Measurements from ENCODE around the gene SPPL2B.

SPPL2B gene

DNA sequence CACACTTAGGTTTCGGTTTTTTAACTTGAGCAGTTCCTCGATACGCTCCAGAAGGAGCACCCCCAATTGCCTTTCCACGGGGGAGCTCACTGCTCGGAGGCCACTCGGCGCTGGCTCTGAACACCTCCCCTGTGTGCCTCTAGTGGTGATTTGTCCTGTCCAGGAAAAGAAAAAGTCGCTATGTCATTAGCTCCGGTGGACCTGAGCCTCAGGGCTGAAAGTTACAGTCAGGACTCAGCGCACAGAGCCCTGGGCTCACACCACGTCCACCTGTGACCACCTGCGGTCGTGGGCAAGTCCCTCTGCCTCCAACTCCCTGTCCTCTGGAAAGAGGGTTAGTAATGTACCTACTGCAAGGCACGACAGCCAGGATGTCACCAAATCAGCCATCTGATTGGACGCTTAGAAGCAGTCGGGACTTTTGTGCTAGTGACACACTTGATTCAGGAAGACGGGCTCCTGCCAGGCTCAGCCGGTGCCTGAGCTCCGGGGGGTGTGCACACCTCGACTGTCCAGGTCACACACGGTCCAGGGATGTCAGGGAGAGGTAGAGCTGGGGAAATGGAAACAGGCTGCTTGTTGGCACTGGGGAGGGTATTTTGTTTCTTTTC, 27.7 kb downstream of the SPPL2B start:
- no peak for DNase-seq

DNA sequence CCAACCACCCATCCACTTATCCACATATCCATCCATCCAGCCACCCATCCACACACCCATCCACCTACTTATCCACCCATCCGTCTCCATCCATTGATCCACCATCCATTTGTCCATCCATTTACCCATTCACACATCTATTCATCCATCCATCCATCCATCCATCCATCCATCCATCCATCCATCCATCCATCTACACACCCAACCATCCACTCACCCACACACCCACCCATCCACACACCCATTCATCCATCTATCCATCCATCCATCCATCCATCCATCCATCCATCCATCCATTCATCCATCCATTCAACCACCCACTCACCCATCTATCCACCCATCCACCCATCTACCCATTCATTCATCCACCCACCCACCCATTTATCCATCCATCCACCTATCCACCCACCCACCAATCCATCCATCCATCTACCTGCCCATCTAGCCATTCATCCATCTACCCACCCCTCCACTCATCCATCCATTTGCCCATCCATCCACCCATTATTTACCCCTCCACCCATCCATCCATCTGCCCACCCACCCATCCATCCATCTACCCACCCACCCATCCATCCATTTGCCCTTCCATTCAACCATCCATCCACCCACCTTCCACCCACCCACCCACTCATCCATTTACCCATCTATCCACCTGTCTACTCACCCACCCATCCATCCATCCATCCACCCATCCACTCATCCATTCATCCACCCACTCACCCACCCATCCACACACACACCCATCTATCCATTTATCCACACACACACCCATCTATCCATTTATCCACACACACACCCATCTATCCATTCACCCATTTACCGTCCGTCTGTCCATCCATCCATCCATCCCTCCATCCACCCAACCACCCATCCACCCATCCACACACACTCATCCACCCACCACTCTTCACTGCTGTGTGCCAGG, 29.1 kb downstream of the SPPL2B start:
- DNase-seq, result no peak

DNA sequence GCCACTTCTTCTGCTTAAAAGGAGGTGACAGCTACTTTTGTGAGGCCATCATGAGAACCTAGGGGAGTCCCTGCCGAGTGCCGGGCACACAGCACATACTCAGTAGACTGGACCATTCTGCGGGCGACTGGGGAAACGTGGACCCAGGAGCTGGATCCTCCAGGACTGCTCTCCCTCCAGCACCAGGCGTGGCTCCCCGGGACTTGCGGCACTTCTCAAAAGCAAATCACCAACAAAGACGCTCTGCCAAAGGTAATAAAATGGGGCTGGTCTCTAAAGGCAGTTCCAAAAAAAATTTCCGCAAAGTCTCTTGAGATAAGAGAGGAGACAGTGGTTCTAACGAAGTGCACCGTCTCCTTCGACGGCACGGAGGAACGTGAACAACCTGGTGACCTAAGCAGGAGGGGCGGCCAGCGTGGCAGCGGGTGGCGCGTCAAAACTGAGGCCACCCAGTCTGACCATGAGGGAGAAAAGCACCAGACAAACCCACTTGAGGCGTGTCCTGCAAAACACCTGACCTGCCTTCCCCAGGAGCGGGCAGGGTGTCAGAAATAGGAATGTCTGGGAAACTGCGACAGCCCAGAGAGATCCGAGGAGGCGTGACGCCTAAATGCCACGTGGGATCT, 30.2 kb downstream of the SPPL2B start:
- DNase-seq, result no peak

DNA sequence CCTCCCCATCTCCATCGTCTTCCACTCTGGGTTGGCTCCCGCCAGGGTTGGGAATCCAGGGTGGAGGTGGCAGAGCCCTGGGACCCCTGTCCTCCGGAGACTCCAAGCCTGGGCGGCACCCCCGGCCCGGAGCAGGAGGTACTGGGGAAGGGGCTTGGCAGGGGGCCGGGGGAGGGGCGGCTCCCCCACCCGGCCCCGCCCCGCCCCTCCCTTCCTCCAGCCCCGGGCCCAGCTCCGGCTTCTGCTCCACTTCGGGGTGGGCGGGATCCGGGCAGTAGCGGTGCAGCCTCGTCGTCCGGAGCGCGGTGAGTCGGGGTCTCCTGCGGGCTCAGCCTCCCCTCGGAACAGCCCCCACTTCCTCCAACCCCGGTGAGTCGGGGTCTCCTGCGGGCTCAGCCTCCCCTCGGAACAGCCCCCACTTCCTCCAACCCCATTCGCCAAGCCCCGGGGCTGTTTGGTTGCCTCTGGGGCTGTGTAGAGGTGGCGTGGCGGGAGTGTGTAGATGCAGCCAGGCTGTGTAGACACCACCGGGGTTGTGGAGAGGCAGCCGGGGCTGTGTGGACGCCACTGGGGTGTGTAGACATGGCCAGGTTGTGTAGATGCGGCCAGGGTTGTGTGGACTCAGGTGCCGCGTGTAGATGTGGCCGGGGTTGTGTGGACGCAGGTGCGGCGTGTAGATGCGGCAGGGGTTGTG, 31.7 kb downstream of the SPPL2B start, which contains the start of gene TMPRSS9:
TSS of gene TMPRSS9 (plus strand) at position 274 of the 694 bp plus-strand sequence. CDS start 29,521 bp downstream, outside the sequence.
- no peak for DNase-seq

DNA sequence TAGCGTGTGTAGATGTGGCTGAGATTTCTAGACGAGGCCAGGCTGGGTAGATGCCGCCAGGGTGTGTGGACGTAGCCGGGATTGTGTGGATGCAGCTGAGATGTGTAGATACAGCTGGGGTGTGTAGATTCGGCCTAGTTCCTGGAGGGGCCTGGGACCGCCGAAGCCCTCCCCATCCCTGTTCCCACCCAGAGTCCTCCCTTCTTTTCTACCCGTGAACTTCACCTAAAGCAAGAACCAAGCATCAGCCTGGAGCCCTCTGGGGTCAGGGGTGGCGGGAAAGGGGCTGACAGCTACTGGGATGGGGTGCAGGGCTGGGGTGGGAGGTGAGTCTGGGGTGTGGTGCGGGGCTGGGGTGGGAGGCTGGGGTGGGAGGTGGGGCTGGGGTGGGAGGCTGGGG, 32.3 kb downstream of the SPPL2B start:
- DNase-seq, result no peak

DNA sequence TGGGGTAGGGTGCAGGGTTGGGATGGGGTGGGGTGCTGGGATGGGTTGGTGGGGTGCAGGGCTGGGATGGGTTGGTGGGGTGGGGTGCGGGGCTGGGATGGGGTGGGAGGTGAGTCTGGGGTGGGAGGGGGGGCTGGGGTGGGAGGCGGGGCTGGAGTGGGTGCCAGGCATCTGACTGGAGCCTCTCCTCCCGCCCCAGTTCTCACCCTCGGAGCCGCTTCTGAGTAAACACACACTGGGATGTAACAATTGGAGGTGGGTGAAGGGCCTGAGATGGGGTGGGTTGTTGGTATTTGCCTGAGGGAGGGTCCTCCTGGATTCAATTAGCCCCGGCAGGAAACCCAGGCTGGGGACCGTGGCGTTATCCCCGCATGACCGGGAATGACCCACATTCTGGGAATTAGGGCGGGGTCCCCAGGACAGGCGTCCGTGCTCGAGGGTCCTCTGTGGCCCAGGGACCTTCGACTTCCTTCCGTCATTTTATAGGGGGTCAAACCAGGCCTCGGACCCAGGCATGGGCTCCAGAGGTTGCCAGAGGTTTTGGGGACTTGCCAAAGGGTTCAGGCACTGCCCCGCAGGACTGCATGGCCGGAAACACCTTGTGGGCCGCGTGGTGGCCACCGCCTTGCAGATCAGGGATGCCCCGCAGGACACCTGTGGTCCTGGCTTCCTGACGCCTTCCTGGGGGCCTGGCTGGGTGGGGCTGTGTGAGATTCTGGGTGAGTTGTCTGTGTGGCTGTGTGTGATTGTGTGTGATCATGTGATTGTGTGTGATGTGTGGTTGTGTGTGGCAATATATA, 33.0 kb downstream of the SPPL2B start:
- DNase-seq, result no peak

DNA sequence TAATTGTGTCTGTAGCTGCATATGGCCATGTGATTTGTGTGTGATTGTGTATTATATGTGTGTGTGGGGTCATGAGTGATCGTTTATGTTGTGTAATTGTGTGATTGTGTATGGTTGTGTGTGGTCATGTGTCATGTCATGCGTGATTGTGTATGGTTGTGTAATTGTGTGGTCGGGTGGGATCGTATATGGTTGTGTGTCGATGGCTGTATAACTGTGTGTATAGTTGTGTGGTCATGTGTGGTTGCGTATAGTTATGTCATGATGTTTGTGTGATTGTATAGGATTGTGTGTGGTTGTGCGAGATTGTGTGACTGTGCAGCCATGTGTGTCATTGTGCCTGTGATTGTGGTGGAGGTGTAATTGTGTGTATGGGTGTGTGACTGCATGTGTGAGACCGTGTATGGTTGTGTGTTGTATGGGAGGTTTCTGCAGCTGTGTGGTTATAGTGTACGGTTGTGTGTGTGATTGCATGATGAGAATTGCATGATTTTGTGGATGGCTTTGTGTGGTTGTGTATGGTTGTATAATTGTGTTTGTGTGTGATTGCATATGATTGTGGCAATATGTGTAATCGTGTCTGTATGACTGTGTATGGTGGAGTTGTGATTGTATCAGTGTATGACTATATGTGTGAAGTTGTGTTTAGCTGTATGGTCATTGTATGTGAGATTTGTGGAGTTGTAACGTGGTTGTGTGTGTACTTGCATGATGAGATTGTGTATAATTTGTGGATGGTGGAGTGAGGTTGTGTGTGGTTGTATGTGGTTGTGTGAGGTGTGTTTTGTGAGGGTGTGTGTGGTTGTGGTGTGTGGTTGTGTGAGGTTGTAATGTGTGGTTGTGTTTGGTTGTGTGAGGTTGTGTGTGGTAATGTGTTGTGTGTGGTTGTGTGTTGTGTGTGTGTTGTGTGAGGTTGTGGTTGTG, 33.8 kb downstream of the SPPL2B start:
- DNase-seq, result no peak

DNA sequence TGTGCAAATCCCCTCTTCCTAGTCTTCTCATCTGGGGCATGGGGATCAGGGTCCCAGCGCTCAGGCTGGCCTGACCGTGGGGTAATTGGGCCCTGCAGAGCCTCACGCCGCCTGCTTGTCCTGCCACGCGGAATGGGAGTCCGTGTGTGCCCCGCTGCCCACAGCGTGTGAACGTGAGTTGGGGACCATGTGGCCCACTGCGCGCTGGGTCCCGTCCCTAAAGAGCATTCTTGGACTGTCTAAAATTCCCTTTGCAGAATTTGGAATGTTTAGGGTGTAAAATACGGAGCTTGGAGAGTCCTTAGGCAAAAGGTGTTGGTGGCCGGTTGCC, 34.5 kb downstream of the SPPL2B start:
- DNase-seq, result no peak

DNA sequence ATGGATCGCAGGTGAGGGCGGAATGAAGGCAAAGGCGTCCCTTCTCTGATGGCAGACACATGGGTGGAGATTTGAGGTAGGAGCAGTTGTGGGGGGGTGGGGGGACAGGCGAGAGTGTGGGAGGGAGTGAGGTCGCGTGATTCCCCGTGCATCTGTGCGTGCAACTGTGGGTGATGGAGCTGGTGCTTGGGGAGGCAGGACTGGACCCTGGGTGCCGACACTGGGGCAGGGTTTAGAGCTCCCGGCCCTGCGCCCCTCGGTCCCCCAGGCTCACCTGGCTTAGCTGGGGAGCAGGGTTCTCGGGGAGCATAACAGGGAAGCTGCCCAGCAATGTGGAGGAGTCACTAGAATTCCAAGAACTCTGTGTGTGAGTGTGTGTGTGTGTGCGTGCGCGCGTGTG, 34.9 kb downstream of the SPPL2B start:
- no peak for DNase-seq

DNA sequence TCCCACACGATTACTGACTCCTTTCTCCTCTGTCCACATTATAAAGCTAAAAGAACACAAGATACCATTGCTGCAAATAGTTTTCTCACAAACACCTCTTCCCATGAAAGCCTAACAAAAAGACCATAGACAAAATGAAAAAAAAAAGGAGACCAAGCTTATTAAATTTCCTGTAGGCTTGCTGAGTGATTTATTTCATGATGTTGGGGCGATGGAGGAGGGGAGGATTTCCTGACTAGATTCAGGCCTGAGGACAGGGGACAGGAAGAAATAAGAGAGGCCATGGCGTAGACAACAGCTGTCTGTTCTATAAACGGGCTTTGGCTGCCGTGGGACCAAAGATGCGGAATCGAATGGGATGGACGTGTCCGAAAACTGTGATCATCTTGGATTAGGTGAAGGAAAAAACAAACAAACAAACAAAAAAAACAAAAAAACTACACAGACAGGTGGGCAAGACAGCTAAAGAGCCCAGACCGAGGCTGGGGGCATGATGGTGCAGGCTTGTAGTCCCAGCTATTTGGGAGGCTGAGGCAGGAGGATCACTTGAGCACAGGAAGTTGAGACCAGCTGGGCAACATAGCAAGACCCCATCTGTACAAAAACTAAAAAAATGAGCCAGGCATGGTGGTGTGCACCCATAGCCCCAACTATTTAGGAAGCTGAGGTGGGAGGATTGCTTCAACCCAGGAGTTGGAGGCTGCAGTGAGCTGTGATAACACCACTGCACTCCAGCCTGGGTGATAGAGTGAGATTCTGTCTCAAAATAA, 36.9 kb downstream of the SPPL2B start:
- no peak for DNase-seq

DNA sequence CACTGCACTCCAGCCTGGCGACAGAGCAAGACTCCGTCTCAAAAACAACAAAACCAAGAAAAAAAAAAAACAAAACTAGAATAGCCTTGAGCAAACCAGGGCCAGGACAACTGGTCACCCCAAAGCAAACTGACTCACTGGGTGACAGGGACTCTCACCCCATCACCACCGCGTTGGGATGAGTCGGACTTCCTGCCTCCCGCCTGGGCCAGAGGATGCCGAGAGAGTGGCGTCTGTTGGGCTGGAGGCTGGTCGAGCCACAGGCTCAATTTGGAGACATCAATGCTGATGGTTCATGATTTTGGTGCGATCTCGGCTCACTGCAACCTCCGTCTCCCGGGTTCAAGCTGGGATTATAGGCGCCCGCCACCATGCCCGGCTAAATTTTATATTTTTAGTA, 43.2 kb downstream of the SPPL2B start:
- no peak for DNase-seq

DNA sequence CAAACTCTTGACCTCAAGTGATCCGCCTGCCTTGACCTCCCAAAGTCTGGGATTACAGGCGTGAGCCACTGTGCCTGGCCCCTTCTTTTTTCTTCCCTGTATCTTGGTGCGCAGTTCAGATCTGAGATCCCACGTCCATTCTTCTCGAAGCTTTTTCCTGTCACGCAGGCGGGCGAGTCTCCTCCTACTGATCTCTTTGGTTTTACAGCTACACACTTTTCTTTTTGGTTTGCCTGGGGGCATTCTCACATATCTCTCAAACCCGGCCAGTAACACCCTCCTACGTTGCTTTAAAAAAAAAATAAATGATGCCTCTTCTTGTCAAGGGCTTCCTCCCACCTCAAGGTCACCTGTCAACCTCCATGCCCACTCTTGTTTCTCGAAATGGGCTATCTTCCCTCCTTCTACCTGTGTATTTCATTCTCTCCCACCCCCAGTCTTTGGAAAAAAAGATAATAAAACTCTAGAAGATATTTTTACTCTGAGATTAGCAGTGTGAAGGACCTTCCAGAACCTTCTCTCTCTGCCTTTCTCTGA, 43.7 kb downstream of the SPPL2B start:
- DNase-seq, result no peak

DNA sequence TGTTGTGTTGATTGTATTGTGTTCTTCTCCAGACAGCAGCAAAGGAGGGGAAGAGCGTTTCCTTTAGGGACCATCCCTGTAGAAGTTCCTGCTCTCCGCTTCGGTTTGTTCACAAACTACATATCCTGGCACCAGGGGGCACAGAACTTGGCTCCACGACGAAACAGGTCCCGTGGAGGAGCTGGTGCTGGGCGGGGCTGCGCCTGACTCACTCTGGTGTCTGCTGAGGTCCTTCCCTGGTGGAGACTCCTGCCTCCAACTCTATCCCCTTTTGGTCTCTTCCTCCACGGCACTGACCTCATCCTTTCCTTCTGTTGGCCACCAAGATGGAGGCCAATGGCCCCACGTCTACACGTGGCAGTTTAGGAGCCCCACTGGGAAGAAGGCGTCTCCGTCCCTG, 46.3 kb downstream of the SPPL2B start:
- no peak for DNase-seq

DNA sequence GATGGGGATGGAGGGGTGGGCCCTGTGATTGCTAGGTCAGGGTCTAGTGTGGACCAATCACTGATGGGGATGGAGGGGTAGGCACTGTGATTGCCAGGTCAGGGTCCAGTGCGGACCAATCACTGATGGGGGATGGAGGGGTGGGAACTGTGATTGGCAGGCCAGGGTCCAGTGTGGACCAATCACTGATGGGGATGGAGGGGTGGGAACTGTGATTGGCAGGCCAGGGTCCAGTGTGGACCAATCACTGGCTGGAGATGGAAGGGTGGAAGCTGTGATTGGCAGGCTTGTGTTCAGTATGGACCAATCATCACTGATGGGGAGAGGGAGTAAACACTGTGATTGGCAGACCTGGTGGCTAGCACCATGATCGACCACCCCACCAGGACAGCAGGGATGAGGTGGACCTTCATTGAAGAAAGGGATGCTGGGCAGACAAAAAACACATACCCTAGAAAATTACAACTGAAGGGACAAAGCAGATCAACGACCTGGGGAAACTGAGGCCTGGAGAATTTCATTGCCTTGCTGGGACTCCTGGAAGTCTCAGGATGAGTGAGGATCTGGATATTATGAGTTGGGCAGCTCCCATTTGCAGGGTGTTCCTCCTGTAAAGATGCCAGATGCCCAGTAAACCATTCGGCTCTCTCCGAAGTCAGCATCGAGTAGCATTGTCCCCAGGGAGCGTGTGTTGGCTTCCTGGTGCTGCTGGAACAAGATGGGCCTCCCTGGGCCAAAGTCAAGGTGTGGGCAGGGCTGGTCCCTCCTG, 47.1 kb downstream of the SPPL2B start:
- no peak for DNase-seq

DNA sequence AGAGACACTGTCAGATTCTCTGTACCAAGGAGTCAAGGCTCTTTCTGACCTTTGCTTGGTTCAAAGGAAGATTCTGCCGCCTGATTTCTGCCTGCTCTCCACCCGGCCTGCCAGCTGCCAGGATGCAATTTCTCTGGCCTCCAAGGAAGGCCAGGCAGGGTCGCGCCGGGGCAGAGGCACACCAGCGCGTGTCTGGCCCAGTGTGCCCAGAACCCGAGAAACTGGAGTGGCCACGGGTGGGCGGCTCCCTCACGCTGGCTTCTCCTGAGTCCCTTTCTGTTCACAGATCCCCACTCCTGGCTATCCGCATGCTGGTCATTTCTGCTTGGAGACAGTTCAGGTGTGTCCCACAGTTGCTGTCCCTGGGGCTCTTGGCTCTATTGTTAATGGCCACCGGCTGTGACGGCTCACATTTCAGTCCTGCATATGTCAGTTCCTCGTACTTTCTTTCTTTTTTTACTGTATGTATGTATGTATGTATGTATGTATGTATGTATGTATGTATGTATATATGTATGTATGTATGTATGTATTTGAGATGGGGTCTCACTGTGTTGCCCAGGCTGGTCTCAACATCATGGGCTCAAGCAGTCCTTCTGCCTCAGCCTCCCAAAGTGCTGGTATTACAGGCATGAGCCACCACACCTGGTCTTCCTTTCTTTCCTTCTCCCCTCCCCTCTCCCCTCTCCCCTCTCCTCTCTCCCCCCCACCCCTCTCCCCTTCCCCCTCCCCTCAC, 48.5 kb downstream of the SPPL2B start:
- DNase-seq, result no peak

DNA sequence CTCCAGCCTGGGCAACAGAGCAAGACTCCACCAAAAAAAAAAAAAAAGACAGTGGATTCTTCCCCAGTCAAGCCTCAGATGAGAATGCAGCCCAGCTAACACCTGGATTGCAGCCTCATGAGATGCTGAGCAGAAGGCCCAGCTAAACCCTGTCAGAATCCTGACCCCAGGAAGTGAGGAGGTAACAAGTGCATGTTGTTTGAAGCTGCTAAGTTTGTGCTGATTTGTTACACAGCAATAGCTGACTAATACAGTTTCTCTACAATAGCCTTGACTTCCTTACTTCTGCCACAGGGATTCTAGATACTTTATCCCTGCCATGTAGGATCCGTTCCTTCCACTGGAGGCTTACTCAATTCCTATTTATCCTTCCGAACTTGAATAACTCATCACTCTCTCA, 52.1 kb downstream of the SPPL2B start:
- no peak for DNase-seq

DNA sequence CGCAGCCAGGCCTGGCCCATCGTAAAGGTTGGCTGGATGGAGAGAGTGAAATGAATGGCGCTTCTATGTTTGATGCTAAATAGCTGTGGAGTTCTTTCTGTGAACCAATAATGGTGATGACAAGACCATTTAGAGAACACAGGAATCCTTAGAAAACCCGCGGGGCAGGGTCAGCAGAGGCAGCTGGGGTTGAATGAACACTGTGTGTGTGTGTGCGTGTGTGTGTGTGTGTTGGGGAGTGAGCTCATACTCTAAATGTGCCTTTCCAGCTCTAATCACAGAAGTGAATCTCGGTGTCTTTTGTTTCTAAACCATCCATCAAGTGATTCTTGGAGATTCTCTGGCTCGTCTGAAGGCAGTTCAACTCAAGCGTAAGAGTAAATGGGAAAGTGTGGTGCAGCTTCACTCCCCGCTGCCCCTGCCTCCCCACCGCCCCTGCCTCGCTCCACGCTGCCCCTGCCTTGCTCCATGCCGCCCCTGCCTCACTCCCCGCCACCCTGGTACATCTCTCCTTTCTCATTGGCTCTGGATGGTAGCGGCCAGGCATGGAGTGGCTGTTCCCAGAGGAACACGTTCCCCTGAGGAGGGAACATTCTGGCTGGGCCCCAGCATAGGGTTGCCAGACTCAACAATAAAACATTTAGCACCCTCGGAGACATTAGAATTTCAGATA, 52.8 kb downstream of the SPPL2B start:
- DNase-seq, result no peak

DNA sequence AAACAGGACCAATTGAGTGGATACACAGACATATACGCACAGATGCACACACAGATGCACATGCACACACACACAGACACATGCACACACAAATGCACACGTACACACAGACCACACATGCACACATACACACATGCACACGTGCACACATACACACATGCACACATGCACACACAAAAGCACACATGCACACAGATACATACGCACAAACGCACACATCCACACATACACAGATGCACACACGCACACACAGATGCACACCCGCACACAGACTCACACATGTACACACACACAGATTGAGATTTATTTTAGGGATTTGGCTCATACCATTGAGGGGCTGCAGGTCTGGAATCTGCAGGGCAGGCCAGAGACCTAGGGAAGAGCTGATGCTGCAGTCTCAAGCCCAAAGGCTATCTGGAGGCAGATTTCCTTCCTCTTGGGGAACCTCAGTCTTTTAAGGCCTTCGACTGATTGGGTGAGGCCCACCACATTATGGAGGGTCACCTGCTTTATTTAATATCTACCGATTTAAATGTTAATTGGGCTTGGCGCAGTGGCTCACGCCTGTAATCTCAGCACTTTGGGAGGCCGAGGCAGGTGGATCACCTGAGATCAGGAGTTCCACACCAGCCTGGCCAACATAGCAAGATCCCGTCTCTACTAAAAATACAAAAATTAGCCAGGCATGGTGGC, 54.2 kb downstream of the SPPL2B start:
- DNase-seq, result no peak

Data from NCI-H1417 treated with DMSO at 0.1 percent for 48 hours (cell line).